Bronchial epithelial cell (primary cell): ENCODE results near the gene NUDT22. TPM values are rescaled to one million over a fixed set of nuclear protein-coding genes. Genes with fewer than 3 reads are reported as not detected.
A peak's percentile ranks its signal among the peaks of the same experiment; 100 is the strongest.

Experiments used
- DNase-seq: peaks from one replicate; pipeline ENCODE4 v3.0.0-alpha.2; 2010; ENCODE audit warnings: low read depth
- FAIRE-seq: peaks from 2 replicates; lab custom pipeline; 2011; peaks lifted over from hg19 to GRCh38; lab: Jason Lieb, UNC
- H3K27me3 ChIP-seq: 2 replicates; pipeline ENCODE4 v1.5.1; 2011; ENCODE audit warnings: low read length; ENCODE audit not compliant: control insufficient read depth, insufficient read depth
- H3K36me3 ChIP-seq: 2 replicates; pipeline ENCODE4 v1.5.1; 2011; ENCODE audit warnings: low read length; ENCODE audit not compliant: control insufficient read depth, insufficient read depth
- H3K4me3 ChIP-seq: 2 replicates; pipeline ENCODE4 v1.5.1; 2011; ENCODE audit warnings: mild to moderate bottlenecking, low read depth, low read length, control low read depth
- CTCF ChIP-seq: IDR thresholded peaks from 2 replicates; pipeline ENCODE4 v1.5.1; 2011; ENCODE audit warnings: mild to moderate bottlenecking, moderate library complexity, low read length, control low read depth, inconsistent platforms; ENCODE audit not compliant: insufficient read depth, severe bottlenecking
- total RNA-seq: library from RNA; depleted of rRNA; stranded (reverse); fragments of >200 nt; gene quantifications from 2 replicates; pipeline ENCODE4 v1.2.1, GENCODE V29; 2014

Gene NUDT22
- total RNA-seq, 1 donor from 2014 or later = 57.9 TPM

DNA sequence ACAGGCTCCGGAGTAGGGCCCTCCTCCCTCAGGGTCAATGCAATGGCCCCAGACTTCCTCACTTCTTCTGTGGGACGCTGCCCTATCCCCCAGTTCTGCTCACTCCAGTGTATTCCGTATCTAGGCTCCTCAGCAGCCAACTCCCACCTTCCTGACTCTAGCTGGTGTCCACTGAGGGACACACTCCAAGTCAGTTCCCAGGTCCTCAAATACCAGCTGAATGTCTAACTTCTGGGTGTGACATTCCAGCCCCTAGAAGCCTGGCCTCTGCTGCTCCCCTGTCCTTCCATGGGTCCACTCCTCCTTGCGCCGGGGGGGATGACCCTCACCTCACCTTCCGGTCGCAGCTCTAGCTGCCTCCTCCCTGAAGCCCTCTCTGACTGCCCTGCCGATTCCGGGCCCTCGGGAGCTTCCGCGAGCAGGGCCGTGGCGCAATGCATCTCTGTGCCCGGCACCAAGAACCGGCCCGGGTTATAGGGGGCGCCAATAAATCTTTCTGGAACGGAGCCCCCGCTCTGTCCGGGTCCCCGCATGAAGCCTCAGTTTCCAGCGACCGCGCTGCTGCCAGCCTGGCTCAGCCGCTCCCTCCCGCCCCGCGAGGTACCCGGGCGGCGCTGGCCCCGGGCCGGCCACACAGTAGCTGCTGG is 42.9 kb downstream of the NUDT22 start:
- H3K36me3 ChIP-seq = peaks cover 22% of the 10 kb centered on the region
- H3K27me3 ChIP-seq = no peaks in the 10 kb centered on the region
- no peak for FAIRE-seq
- TF ChIP-seq CTCF = no peak
- peak; percentile 25 for DNase-seq
- peak overlapping the region; percentile 58 for H3K4me3 ChIP-seq

DNA sequence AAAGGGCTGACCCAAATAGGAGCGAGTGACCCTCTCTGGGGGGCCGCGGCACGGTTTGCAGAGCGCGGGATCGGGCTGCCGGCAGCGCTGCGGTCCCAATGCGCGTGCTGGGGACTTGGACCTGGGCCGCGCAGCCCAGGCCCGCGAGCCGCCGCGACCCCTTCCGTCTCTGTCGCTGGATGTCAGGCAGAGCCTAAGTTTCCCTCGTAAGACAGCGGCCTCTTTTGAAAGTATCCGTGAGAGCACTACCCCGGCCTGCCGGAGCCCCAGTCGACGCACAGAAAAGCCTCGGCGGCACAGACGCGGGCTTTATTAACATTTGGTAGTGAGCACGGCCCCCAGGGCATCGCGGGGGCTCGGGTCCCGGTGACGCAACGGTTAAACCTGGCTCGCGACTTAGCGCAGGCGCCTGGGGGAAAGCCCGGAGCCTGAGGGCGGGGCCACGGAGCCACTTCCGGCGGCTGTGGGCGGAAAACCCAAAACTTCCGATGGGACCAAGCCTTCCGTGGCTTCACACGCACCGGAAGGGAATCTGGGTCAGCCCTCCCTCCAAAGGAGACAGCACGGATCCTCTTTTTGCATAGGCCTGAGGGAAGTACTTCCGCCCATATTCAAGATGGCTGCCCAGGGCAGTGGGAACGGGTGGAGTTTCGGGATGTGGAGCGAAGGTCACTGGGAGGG is 43.6 kb downstream of the NUDT22 start:
- H3K27me3 ChIP-seq = no peaks in the 10 kb centered on the region
- H3K36me3 ChIP-seq = peaks cover 16% of the 10 kb centered on the region
- peak overlapping the region; percentile 73 for H3K4me3 ChIP-seq
- FAIRE-seq = no peak
- peak; percentile 98 for DNase-seq
- peak; percentile 10 for TF ChIP-seq CTCF

- no peak for TF ChIP-seq CTCF
- Histone ChIP-seq H3K4me3 (no peak overlapping the region), H3K27me3 (no peaks in the 10 kb centered on the region), H3K36me3 (peaks cover 10% of the 10 kb centered on the region)
- DNase-seq = no peak
- no peak for FAIRE-seq
Observed at GRCh38 chr11:64275031-64275800, 49.1 kb downstream of the NUDT22 start.

DNA sequence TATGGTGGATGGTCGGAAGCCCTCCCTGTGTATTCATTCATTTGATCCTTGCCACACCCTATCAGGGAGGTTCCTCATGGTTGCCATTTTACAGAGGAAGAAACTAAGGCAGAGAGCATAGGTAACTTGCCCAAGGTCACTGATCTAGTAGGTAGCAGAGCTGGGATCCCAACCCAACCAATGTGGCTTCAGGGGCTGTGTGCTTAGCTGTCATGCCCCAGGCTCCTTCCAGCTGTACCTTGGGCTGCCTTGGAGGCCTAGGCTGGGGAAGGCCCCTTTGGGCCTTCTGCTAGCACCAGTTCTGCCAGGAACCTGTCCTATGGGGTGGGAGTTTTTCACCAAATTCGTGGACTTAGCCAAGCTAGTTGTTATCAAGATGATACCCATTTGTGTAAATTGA is 49.8 kb downstream of the NUDT22 start:
- no peak for FAIRE-seq
- TF ChIP-seq CTCF = no peak

GRCh38 chr11:64276653-64277431 is 50.8 kb downstream of the NUDT22 start:
- FAIRE-seq = no peak
- peak; percentile 88 for DNase-seq
- H3K36me3 ChIP-seq = peaks cover 10% of the 10 kb centered on the region

More for the DNA sequence above, 49.8 kb downstream of the NUDT22 start:
- peaks cover 10% of the 10 kb centered on the region for H3K36me3 ChIP-seq
- H3K27me3 ChIP-seq = no peaks in the 10 kb centered on the region
- no peak for DNase-seq
- H3K4me3 ChIP-seq = no peak overlapping the region

More at GRCh38 chr11:64276653-64277431, 50.8 kb downstream of the NUDT22 start:
- TF ChIP-seq CTCF = no peak
- Histone ChIP-seq H3K4me3 (no peak overlapping the region), H3K27me3 (no peaks in the 10 kb centered on the region)
